Upper lobe of right lung (tissue), 1 donor: ENCODE results near the gene TRAPPC10. TPM values are rescaled to one million over a fixed set of nuclear protein-coding genes. Genes with fewer than 3 reads are reported as not detected.

Experiments
- ATAC-seq: fragments of 200-7000 bp; cut with Tn5 transposase; one replicate; pipeline ENCODE4 v1.9.1; 2020; ENCODE audit warnings: mild to moderate bottlenecking, moderate library complexity
- DNase-seq: peaks from one replicate; pipeline ENCODE4 v3.0.0-alpha.2; 2020
- H3K27ac ChIP-seq: fragments of 200-600 bp; one replicate; pipeline ENCODE4 v1.8.0; 2022
- H3K27me3 ChIP-seq: fragments of 200-600 bp; one replicate; pipeline ENCODE4 v1.8.0; 2022; ENCODE audit warnings: mild to moderate bottlenecking
- H3K36me3 ChIP-seq: fragments of 200-600 bp; one replicate; pipeline ENCODE4 v1.8.0; 2022
- H3K4me1 ChIP-seq: fragments of 200-600 bp; one replicate; pipeline ENCODE4 v1.8.0; 2022
- H3K4me3 ChIP-seq: fragments of 200-600 bp; one replicate; pipeline ENCODE4 v1.8.0; 2022; ENCODE audit warnings: mild to moderate bottlenecking
- H3K9me3 ChIP-seq: fragments of 200-600 bp; one replicate; pipeline ENCODE4 v1.8.0; 2022
- intact Hi-C: fragments of 100-400 bp; cut with DNase I; formaldehyde crosslinking; loops from one replicate; pipeline ENCODE4 v1.11.0; 2022
- total RNA-seq: library from RNA; stranded (reverse); fragmentation: NEBNext Ultra II Directional; extraction: Animal tissue kit (Norgen Biotek cat#: 25700); gene quantifications from one replicate; pipeline ENCODE4 v1.2.1, GENCODE V29; 2021
- TF ChIP-seq, protein P1 (sequence below): fragments of 200-600 bp; IDR thresholded peaks from one replicate; pipeline ENCODE4 v1.8.0; 2022; ENCODE audit warnings: antibody characterized with exemption
- donor health status: DM: no; HTN: yes; CAD: no; lungs with severe emphysema.

Gene TRAPPC10
- total RNA-seq, 1 donor from 2014 or later = 42.6 TPM

DNA sequence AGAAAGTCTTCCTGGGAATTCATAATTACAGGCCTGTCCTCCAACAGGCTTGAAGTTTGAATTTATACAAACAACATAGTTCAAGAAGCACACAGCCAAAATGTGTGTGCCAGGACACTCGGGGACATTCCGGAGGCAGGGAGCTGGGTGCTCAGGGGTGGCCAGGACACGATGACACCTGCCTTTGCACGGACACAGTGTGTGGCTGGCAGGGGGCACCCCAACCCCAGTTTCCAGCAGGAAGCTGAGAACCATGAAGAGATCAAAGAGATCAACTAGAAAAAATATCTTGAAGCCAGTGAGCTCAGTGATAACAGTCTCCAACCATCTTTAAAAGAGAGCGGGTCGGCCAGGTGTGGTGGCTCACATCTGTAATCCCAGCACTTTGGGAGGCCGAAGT is 32.5 kb upstream of the TRAPPC10 start:
- no peak for DNase-seq
- Histone ChIP-seq H3K27me3 (no peaks in the 10 kb centered on the region), H3K36me3 (peaks cover 47% of the 10 kb centered on the region), H3K27ac (no peak overlapping the region), H3K9me3 (no peaks in the 10 kb centered on the region), H3K4me3 (no peak overlapping the region), H3K4me1 (no peaks in the 10 kb centered on the region)
- intact Hi-C loops = loop anchor here (5.0 kb wide), 1 partner anchor 167 kb away; no protein-coding TSS in a partner anchor
- TF ChIP-seq, protein P1, sequence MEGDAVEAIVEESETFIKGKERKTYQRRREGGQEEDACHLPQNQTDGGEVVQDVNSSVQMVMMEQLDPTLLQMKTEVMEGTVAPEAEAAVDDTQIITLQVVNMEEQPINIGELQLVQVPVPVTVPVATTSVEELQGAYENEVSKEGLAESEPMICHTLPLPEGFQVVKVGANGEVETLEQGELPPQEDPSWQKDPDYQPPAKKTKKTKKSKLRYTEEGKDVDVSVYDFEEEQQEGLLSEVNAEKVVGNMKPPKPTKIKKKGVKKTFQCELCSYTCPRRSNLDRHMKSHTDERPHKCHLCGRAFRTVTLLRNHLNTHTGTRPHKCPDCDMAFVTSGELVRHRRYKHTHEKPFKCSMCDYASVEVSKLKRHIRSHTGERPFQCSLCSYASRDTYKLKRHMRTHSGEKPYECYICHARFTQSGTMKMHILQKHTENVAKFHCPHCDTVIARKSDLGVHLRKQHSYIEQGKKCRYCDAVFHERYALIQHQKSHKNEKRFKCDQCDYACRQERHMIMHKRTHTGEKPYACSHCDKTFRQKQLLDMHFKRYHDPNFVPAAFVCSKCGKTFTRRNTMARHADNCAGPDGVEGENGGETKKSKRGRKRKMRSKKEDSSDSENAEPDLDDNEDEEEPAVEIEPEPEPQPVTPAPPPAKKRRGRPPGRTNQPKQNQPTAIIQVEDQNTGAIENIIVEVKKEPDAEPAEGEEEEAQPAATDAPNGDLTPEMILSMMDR = no peak
- ATAC-seq = no peak

DNA sequence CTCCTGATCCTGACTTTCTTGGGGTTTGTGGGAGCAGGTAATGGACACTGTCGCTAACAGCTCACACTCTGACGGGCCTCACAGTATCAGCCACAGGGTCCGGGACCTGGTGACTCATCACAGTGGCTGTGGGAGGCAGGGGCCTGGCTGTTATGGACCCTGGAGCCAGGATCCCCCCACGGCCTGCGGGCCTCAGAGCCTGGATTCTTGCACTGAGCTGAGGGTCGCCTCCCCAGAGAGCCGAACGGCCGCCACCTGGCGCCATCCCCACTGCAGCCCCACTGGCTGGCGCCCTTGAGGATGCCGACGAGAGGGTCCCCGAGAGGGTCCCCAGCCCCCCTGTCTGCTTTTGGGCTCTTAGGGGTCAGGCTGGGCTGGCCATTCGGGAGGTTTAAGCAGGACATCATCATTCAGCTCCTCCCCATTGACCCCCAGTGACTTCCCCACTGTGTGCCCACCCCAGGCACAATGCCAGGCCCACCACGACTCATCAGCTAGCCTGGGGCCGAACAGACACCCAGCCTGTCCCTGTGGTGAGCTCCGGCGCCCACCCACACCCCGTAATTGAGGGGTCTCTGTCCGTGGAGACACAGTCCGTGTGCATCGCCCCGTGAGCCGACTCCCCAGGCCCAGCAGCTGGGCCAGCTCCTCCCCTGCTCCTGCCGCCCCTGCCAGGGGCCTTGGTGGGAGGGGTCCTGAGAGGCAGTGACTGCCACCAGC is 30.8 kb upstream of the TRAPPC10 start:
- H3K27me3 ChIP-seq = no peaks in the 10 kb centered on the region
- H3K36me3 ChIP-seq = peaks cover 47% of the 10 kb centered on the region
- H3K9me3 ChIP-seq = no peaks in the 10 kb centered on the region
- TF ChIP-seq, protein P1 = no peak
- ATAC-seq = no peak
- DNase-seq = no peak
- H3K27ac ChIP-seq = no peak overlapping the region
- intact Hi-C loops = no loop called here
- no peaks in the 10 kb centered on the region for H3K4me1 ChIP-seq
- no peak overlapping the region for H3K4me3 ChIP-seq

DNA sequence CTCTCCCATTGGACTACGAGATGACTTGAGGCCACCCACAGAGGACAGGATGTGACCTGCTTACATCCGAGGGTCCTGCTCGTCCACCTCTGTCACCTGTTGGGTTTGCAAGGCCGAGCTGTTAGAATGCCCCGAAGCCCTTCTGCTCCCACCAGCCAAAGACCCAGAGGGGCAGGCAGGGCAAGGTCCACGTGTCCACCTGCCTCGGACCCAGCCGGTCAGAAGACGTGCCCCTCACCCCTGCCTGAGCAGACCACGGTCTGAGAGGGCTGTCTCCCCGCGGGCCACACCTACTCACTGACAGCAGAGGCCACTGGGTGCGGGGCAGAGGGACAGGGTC is 30.3 kb upstream of the TRAPPC10 start:
- intact Hi-C loops = no loop called here
- Histone ChIP-seq H3K27ac (no peak overlapping the region), H3K4me3 (no peak overlapping the region), H3K27me3 (no peaks in the 10 kb centered on the region), H3K36me3 (peaks cover 46% of the 10 kb centered on the region), H3K9me3 (no peaks in the 10 kb centered on the region), H3K4me1 (no peaks in the 10 kb centered on the region)
- no peak for ATAC-seq
- no peak for DNase-seq
- TF ChIP-seq, protein P1 = no peak

DNA sequence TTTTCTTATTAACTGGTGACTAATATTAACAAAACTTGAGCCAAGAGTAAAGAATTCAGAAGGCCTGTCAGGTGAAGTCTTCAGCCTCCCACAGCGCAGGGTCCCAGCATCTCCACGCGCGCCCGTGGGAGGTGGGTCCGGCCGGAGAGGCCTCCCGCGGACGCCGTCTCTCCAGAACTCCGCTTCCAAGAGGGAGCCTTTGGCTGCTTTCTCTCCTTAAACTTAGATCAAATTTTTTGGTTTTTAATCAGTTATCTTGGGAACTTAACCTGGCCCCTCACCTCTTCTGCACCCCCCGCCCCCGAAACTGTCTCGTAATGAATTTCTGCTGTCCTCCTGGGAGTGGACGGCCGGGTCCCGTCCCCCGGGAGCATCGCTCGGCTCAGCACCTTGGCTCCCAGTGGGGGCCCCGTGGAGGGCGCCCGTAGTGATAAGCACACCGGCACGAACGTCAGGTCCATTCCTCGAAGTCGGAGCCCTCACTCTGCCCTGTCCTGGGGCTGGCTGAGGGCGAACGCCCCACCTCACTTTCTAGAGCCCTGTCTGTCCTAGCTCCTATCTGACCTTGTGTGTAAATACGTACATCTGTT is 29.5 kb upstream of the TRAPPC10 start:
- no peaks in the 10 kb centered on the region for H3K9me3 ChIP-seq
- no peak overlapping the region for H3K27ac ChIP-seq
- TF ChIP-seq, protein P1 = no peak
- intact Hi-C loops = no loop called here
- H3K36me3 ChIP-seq = peaks cover 39% of the 10 kb centered on the region
- H3K4me3 ChIP-seq = no peak overlapping the region
- DNase-seq (no peak), ATAC-seq (no peak)
- H3K4me1 ChIP-seq = no peaks in the 10 kb centered on the region
- H3K27me3 ChIP-seq = no peaks in the 10 kb centered on the region

DNA sequence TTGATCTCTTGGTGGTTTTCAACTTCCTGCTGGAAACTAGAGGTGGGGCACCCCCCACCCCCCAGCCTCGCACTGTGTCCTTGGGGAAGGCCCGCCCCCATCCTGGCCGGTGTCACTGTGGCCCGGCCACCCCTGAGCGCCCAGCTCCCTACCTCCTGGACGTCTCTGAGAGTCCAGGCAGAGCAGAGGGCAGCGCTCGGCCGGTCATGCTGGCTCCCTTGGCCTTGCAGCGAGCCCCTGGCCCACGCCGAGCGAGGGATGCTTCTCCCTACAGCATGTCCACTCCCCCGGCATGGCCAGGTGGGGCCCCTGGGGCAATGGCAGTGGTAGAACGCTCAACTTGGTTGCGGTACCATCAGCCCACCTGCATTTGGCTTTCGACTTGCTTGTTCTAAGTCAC is 28.7 kb upstream of the TRAPPC10 start:
- intact Hi-C loops = no loop called here
- DNase-seq = no peak
- TF ChIP-seq, protein P1 = no peak
- ATAC-seq = no peak
- Histone ChIP-seq H3K4me1 (no peaks in the 10 kb centered on the region), H3K4me3 (no peak overlapping the region), H3K27me3 (no peaks in the 10 kb centered on the region), H3K9me3 (no peaks in the 10 kb centered on the region), H3K27ac (no peak overlapping the region), H3K36me3 (peaks cover 31% of the 10 kb centered on the region)
